ENCODE measurements around the gene DENND1B.

The DENND1B gene

GRCh38 chr1:197800379-197801110 is 25.3 kb upstream of the DENND1B start:
- Histone ChIP-seq H3K4me3 (ENCODE audit: low read depth in 1 of 2, low read length in 2 of 2) (no peak overlapping the region), H3K27me3 (ENCODE audit: control insufficient read depth in 1 of 2, insufficient read depth in 2 of 2, low read length in 2 of 2) (no peaks in the 10 kb centered on the region), H3K9me3 (ENCODE audit: low read length) (peaks cover 6% of the 10 kb centered on the region)

GRCh38 chr1:197799271-197799670 is 24.0 kb upstream of the DENND1B start:
- Histone ChIP-seq H3K4me3 (ENCODE audit: low read depth in 1 of 2, low read length in 2 of 2) (no peak overlapping the region), H3K9ac (ENCODE audit: low read length) (no peak overlapping the region), H3K36me3 (ENCODE audit: insufficient read depth, low read length) (no peaks in the 10 kb centered on the region), H3K9me3 (ENCODE audit: low read length) (peaks cover 6% of the 10 kb centered on the region), H3K27me3 (ENCODE audit: control insufficient read depth in 1 of 2, insufficient read depth in 2 of 2, low read length in 2 of 2) (no peaks in the 10 kb centered on the region), H3K27ac (ENCODE audit: low read depth, low read length) (no peak overlapping the region), H3K4me1 (ENCODE audit: insufficient read depth, low read length) (no peaks in the 10 kb centered on the region)

More at GRCh38 chr1:197800379-197801110, 25.3 kb upstream of the DENND1B start:
- no peaks in the 10 kb centered on the region for H3K36me3 ChIP-seq (ENCODE audit: insufficient read depth, low read length)
- H3K27ac ChIP-seq (ENCODE audit: low read depth, low read length): no peak overlapping the region
- no peak overlapping the region for H3K9ac ChIP-seq (ENCODE audit: low read length)
- H3K4me1 ChIP-seq (ENCODE audit: insufficient read depth, low read length): no peaks in the 10 kb centered on the region

GRCh38 chr1:197798492-197798891 is 23.2 kb upstream of the DENND1B start:
- Histone ChIP-seq H3K4me3 (ENCODE audit: low read depth in 1 of 2, low read length in 2 of 2) (no peak overlapping the region), H3K9me3 (ENCODE audit: low read length) (peaks cover 6% of the 10 kb centered on the region), H3K27me3 (ENCODE audit: control insufficient read depth in 1 of 2, insufficient read depth in 2 of 2, low read length in 2 of 2) (no peaks in the 10 kb centered on the region), H3K4me1 (ENCODE audit: insufficient read depth, low read length) (no peaks in the 10 kb centered on the region), H3K27ac (ENCODE audit: low read depth, low read length) (no peak overlapping the region), H3K36me3 (ENCODE audit: insufficient read depth, low read length) (no peaks in the 10 kb centered on the region), H3K9ac (ENCODE audit: low read length) (no peak overlapping the region)

GRCh38 chr1:197797010-197797409 is 21.7 kb upstream of the DENND1B start:
- Histone ChIP-seq H3K9ac (ENCODE audit: low read length) (no peak overlapping the region), H3K4me1 (ENCODE audit: insufficient read depth, low read length) (no peaks in the 10 kb centered on the region), H3K4me3 (ENCODE audit: low read depth in 1 of 2, low read length in 2 of 2) (no peak overlapping the region), H3K9me3 (ENCODE audit: low read length) (peaks cover 6% of the 10 kb centered on the region), H3K36me3 (ENCODE audit: insufficient read depth, low read length) (no peaks in the 10 kb centered on the region), H3K27me3 (ENCODE audit: control insufficient read depth in 1 of 2, insufficient read depth in 2 of 2, low read length in 2 of 2) (no peaks in the 10 kb centered on the region), H3K27ac (ENCODE audit: low read depth, low read length) (no peak overlapping the region)

GRCh38 chr1:197788741-197789739 is 13.8 kb upstream of the DENND1B start:
- no peaks in the 10 kb centered on the region for H3K36me3 ChIP-seq (ENCODE audit: insufficient read depth, low read length)
- no peak overlapping the region for H3K27ac ChIP-seq (ENCODE audit: low read depth, low read length)
- no peak overlapping the region for H3K4me3 ChIP-seq (ENCODE audit: low read depth in 1 of 2, low read length in 2 of 2)
- no peaks in the 10 kb centered on the region for H3K4me1 ChIP-seq (ENCODE audit: insufficient read depth, low read length)
- no peaks in the 10 kb centered on the region for H3K27me3 ChIP-seq (ENCODE audit: control insufficient read depth in 1 of 2, insufficient read depth in 2 of 2, low read length in 2 of 2)
- H3K9ac ChIP-seq (ENCODE audit: low read length): no peak overlapping the region
- H3K9me3 ChIP-seq (ENCODE audit: low read length): no peaks in the 10 kb centered on the region

GRCh38 chr1:197787623-197788536 is 12.6 kb upstream of the DENND1B start:
- Histone ChIP-seq H3K9ac (ENCODE audit: low read length) (no peak overlapping the region), H3K9me3 (ENCODE audit: low read length) (no peaks in the 10 kb centered on the region), H3K4me1 (ENCODE audit: insufficient read depth, low read length) (no peaks in the 10 kb centered on the region), H3K27me3 (ENCODE audit: control insufficient read depth in 1 of 2, insufficient read depth in 2 of 2, low read length in 2 of 2) (no peaks in the 10 kb centered on the region), H3K36me3 (ENCODE audit: insufficient read depth, low read length) (no peaks in the 10 kb centered on the region), H3K4me3 (ENCODE audit: low read depth in 1 of 2, low read length in 2 of 2) (no peak overlapping the region), H3K27ac (ENCODE audit: low read depth, low read length) (no peak overlapping the region)

GRCh38 chr1:197787056-197787455 is 11.8 kb upstream of the DENND1B start:
- Histone ChIP-seq H3K9me3 (ENCODE audit: low read length) (no peaks in the 10 kb centered on the region), H3K27ac (ENCODE audit: low read depth, low read length) (no peak overlapping the region), H3K9ac (ENCODE audit: low read length) (no peak overlapping the region), H3K4me3 (ENCODE audit: low read depth in 1 of 2, low read length in 2 of 2) (no peak overlapping the region), H3K36me3 (ENCODE audit: insufficient read depth, low read length) (no peaks in the 10 kb centered on the region), H3K27me3 (ENCODE audit: control insufficient read depth in 1 of 2, insufficient read depth in 2 of 2, low read length in 2 of 2) (no peaks in the 10 kb centered on the region), H3K4me1 (ENCODE audit: insufficient read depth, low read length) (no peaks in the 10 kb centered on the region)

GRCh38 chr1:197786280-197786679 is 11.0 kb upstream of the DENND1B start:
- no peaks in the 10 kb centered on the region for H3K9me3 ChIP-seq (ENCODE audit: low read length)
- no peaks in the 10 kb centered on the region for H3K4me1 ChIP-seq (ENCODE audit: insufficient read depth, low read length)
- H3K9ac ChIP-seq (ENCODE audit: low read length): no peak overlapping the region
- no peaks in the 10 kb centered on the region for H3K36me3 ChIP-seq (ENCODE audit: insufficient read depth, low read length)
- H3K27ac ChIP-seq (ENCODE audit: low read depth, low read length): no peak overlapping the region
- no peaks in the 10 kb centered on the region for H3K27me3 ChIP-seq (ENCODE audit: control insufficient read depth in 1 of 2, insufficient read depth in 2 of 2, low read length in 2 of 2)
- H3K4me3 ChIP-seq (ENCODE audit: low read depth in 1 of 2, low read length in 2 of 2): no peak overlapping the region

- Histone ChIP-seq H3K27me3 (ENCODE audit: control insufficient read depth in 1 of 2, insufficient read depth in 2 of 2, low read length in 2 of 2) (no peaks in the 10 kb centered on the region), H3K27ac (ENCODE audit: low read depth, low read length) (no peak overlapping the region), H3K9ac (ENCODE audit: low read length) (no peak overlapping the region), H3K9me3 (ENCODE audit: low read length) (no peaks in the 10 kb centered on the region), H3K4me1 (ENCODE audit: insufficient read depth, low read length) (no peaks in the 10 kb centered on the region), H3K4me3 (ENCODE audit: low read depth in 1 of 2, low read length in 2 of 2) (no peak overlapping the region), H3K36me3 (ENCODE audit: insufficient read depth, low read length) (no peaks in the 10 kb centered on the region)
Observed at GRCh38 chr1:197783510-197783948, 8.2 kb upstream of the DENND1B start.

- Histone ChIP-seq H3K9ac (ENCODE audit: low read length) (no peak overlapping the region), H3K27ac (ENCODE audit: low read depth, low read length) (no peak overlapping the region), H3K4me1 (ENCODE audit: insufficient read depth, low read length) (no peaks in the 10 kb centered on the region), H3K9me3 (ENCODE audit: low read length) (no peaks in the 10 kb centered on the region), H3K27me3 (ENCODE audit: control insufficient read depth in 1 of 2, insufficient read depth in 2 of 2, low read length in 2 of 2) (no peaks in the 10 kb centered on the region), H3K4me3 (ENCODE audit: low read depth in 1 of 2, low read length in 2 of 2) (no peak overlapping the region), H3K36me3 (ENCODE audit: insufficient read depth, low read length) (no peaks in the 10 kb centered on the region)
Observed at GRCh38 chr1:197782722-197783360, 7.6 kb upstream of the DENND1B start.
